Endothelial cell of umbilical vein (primary cell): Measurements from ENCODE around the gene EMX1. TPM values are rescaled to one million over a fixed set of nuclear protein-coding genes. Genes with fewer than 3 reads are reported as not detected.

Experiments used
- BruUV-seq: library from RNA; stranded (reverse); fragments of 400-500 nt; replicated peaks from 2 replicates; lab custom pipeline; 2021; lab: Mats Ljungman, UMichigan
- CTCF ChIA-PET: fragments of 300-600, 350-600 bp; sonication (Branson Sonifier 250); formaldehyde crosslinking; loops from one replicate; lab custom pipeline; 2021; ENCODE audit warnings: antibody characterized with exemption, inconsistent platforms; lab: Charles Lee
- POLR2A ChIA-PET: fragments of 300-600, 350-600 bp; sonication (Branson Sonifier 250); formaldehyde crosslinking; loops from one replicate; lab custom pipeline; 2021; ENCODE audit warnings: antibody characterized with exemption, inconsistent platforms; lab: Charles Lee
- DNase-seq: peaks from one replicate; pipeline ENCODE4 v3.0.0-alpha.2; 2011; ENCODE audit warnings: low read depth, low spot score
- FAIRE-seq: peaks from 2 replicates; lab custom pipeline; 2011; peaks lifted over from hg19 to GRCh38; lab: Jason Lieb, UNC
- H2AFZ ChIP-seq: 2 replicates; pipeline ENCODE4 v1.6.0; 2012; ENCODE audit warnings: low read depth, low read length, control low read depth, inconsistent platforms
- H3K27ac ChIP-seq: 2 replicates; pipeline ENCODE4 v1.5.1; 2011; ENCODE audit warnings: low read depth, mild to moderate bottlenecking, control low read depth, low read length, moderate library complexity; ENCODE audit not compliant: insufficient read depth
- H3K27me3 ChIP-seq, 2 experiments: 2 replicates each; pipeline versions ENCODE4 v1.6.0 to v1.6.1; 2011; ENCODE audit warnings: low read length in 2 of 2, mixed read lengths in 1 of 2; ENCODE audit not compliant: control insufficient read depth in 2 of 2, insufficient read depth in 2 of 2
- H3K36me3 ChIP-seq, 2 experiments: 2 replicates in 1 of 2; 3 replicates in 1 of 2; pipeline ENCODE4 v1.5.1; 2011; ENCODE audit warnings: low read length in 2 of 2, mild to moderate bottlenecking in 1 of 2, moderate library complexity in 1 of 2; ENCODE audit not compliant: control insufficient read depth in 2 of 2, insufficient read depth in 2 of 2; ENCODE audit errors: extremely low read depth in 1 of 2
- H3K4me1 ChIP-seq: 3 replicates; pipeline ENCODE4 v1.5.1; 2011; ENCODE audit warnings: mild to moderate bottlenecking, low read length; ENCODE audit not compliant: control insufficient read depth, insufficient read depth; ENCODE audit errors: extremely low read depth
- H3K4me2 ChIP-seq: 2 replicates; pipeline ENCODE4 v1.6.1; 2011; ENCODE audit warnings: low read length, control low read depth, mixed read lengths; ENCODE audit not compliant: insufficient read depth
- H3K4me3 ChIP-seq, 3 experiments: fragments of 200-600 bp in 1 of 3; sonication (generic), shearing (Covaris generic) in 1 of 3; replicated peaks in 1 of 3; 2 replicates each; pipeline ENCODE4 v1.5.1; 2011 to 2016; ENCODE audit warnings: control low read depth in 3 of 3, low read length in 3 of 3, mild to moderate bottlenecking in 2 of 3, inconsistent platforms in 1 of 3, low read depth in 1 of 3, moderate library complexity in 1 of 3; ENCODE audit not compliant: insufficient read depth in 1 of 3
- H3K79me2 ChIP-seq: 2 replicates; pipeline ENCODE4 v1.6.0; 2012; ENCODE audit warnings: low read length, inconsistent platforms; ENCODE audit not compliant: control insufficient read depth, insufficient read depth
- H3K9ac ChIP-seq: replicated peaks from 2 replicates; pipeline ENCODE3; 2011; ENCODE audit warnings: low read length, control low read depth; ENCODE audit not compliant: insufficient read depth; ENCODE audit errors: extremely low read depth
- H3K9me1 ChIP-seq: replicated peaks from 3 replicates; pipeline ENCODE4 v1.6.0; 2011; ENCODE audit warnings: mild to moderate bottlenecking, low read length; ENCODE audit not compliant: control insufficient read depth, insufficient read depth; ENCODE audit errors: extremely low read depth
- H3K9me3 ChIP-seq: replicated peaks from 2 replicates; pipeline ENCODE4 v1.5.1; 2012; ENCODE audit warnings: low read length, inconsistent platforms; ENCODE audit not compliant: control insufficient read depth, insufficient read depth
- H4K20me1 ChIP-seq: replicated peaks from 2 replicates; pipeline ENCODE3; 2011; ENCODE audit warnings: mild to moderate bottlenecking, low read length; ENCODE audit not compliant: control insufficient read depth, insufficient read depth; ENCODE audit errors: extremely low read depth
- EZH2 ChIP-seq: IDR thresholded peaks from 2 replicates; pipeline ENCODE4 v1.6.1; 2012; ENCODE audit warnings: borderline replicate concordance, low read depth, mild to moderate bottlenecking, moderate library complexity, low read length, inconsistent platforms; ENCODE audit not compliant: severe bottlenecking
- GATA2 ChIP-seq: IDR thresholded peaks from 2 replicates; pipeline ENCODE4 v1.7.0; 2011; ENCODE audit warnings: low read depth, mild to moderate bottlenecking, moderate library complexity, mixed read lengths, low read length; ENCODE audit not compliant: insufficient read length, insufficient read depth
- MAX ChIP-seq: IDR thresholded peaks from 2 replicates; pipeline ENCODE4 v1.6.1; 2011; ENCODE audit not compliant: insufficient read depth, insufficient read length
- POLR2A ChIP-seq: IDR thresholded peaks from 2 replicates; pipeline ENCODE4 v1.6.1; 2012; ENCODE audit warnings: low read depth, mild to moderate bottlenecking, control low read depth, low read length
- POLR2AphosphoS5 ChIP-seq: IDR thresholded peaks from 2 replicates; pipeline ENCODE4 v1.6.1; 2012; ENCODE audit warnings: low read depth, mild to moderate bottlenecking, control low read depth, low read length, moderate library complexity; ENCODE audit not compliant: insufficient read depth
- dilution Hi-C: fragments of 300-500 bp; cut with MboI; formaldehyde crosslinking; loops from one replicate; pipeline ENCODE4 v1.15.0; 2019; ENCODE audit warnings: low sequenced_read_pairs; ENCODE audit not compliant: extremely low pct_ligation_motif_present
- intact Hi-C: fragments of 100-400 bp; cut with micrococcal nuclease; formaldehyde crosslinking; loops from one replicate; pipeline ENCODE4 v1.10.0; 2022
- polyA plus RNA-seq, 4 experiments: library from polyadenylated mRNA; depleted of rRNA in 3 of 4; stranded (reverse) in 3 of 4; unstranded in 1 of 4; fragments of >200 nt; gene quantifications; 2 replicates each; pipeline versions ENCODE4 v1.2.1 to v1.2.3, GENCODE V29; 2011 to 2012; ENCODE audit warnings: missing spikeins in 1 of 4
- total RNA-seq: library from RNA; stranded (reverse); gene quantifications from 2 replicates; pipeline ENCODE4 v1.2.3, GENCODE V29; 2021
- TF ChIP-seq, protein P1 (sequence below), 2 donors: IDR thresholded peaks; 1 replicate in 1 of 2; 2 replicates in 1 of 2; pipeline ENCODE4 v1.5.1; 2011; ENCODE audit warnings: low read length in 2 of 2, mild to moderate bottlenecking in 2 of 2, moderate library complexity in 2 of 2, control low read depth in 1 of 2, inconsistent platforms in 1 of 2, low read depth in 1 of 2; ENCODE audit not compliant: insufficient read depth in 1 of 2; ENCODE audit errors: extremely low read depth in 1 of 2

EMX1 gene
- total and polyA plus RNA-seq, 2 donors (not counting 3 experiments of a cell fraction or from before 2014, with no cell fraction given), result not detected

DNA sequence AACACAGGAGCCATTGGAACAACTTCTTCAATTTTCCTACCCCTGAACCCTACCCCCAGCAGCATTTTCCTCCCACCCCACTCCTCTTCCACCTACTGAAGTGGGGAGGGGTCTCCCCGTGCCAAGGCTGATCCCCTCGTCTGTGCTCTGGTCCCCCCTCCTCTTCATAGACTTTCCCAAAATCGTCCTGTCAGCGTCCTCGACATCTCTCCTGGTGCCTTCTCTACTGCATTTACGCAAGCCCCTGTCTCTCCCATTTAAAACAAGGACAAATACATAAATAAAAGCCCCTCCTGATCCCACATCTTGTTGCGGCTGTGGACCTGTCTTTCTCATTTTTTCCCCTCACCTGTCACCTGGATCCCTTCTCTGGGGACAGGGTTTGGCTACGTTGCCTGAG, 42.2 kb downstream of the EMX1 start:
- ChIA-PET POLR2A (no interaction called here), CTCF (interaction anchor here (0.7 to 2.8 kb wide), 2 partner anchors 14 kb away, joined by 4 to 9 read pairs; no protein-coding TSS in a partner anchor)
- no peaks in the 10 kb centered on the region for H3K27me3 ChIP-seq
- H3K9me3 ChIP-seq, result no peaks in the 10 kb centered on the region
- no peaks in the 10 kb centered on the region for H3K9me1 ChIP-seq
- no peak overlapping the region for H3K4me2 ChIP-seq
- H4K20me1 ChIP-seq, result no peaks in the 10 kb centered on the region
- DNase-seq (no peak), FAIRE-seq (no peak)
- H3K4me3 ChIP-seq, result no peak overlapping the region
- TF ChIP-seq POLR2A (no peak), GATA2 (no peak), EZH2 (no peak), MAX (no peak), POLR2AphosphoS5 (no peak)
- TF ChIP-seq, protein P1, sequence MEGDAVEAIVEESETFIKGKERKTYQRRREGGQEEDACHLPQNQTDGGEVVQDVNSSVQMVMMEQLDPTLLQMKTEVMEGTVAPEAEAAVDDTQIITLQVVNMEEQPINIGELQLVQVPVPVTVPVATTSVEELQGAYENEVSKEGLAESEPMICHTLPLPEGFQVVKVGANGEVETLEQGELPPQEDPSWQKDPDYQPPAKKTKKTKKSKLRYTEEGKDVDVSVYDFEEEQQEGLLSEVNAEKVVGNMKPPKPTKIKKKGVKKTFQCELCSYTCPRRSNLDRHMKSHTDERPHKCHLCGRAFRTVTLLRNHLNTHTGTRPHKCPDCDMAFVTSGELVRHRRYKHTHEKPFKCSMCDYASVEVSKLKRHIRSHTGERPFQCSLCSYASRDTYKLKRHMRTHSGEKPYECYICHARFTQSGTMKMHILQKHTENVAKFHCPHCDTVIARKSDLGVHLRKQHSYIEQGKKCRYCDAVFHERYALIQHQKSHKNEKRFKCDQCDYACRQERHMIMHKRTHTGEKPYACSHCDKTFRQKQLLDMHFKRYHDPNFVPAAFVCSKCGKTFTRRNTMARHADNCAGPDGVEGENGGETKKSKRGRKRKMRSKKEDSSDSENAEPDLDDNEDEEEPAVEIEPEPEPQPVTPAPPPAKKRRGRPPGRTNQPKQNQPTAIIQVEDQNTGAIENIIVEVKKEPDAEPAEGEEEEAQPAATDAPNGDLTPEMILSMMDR (IDR thresholded peaks at IDR 0.05; ENCODE audit: extremely low read depth in 1 of 2, insufficient read depth in 1 of 2, low read depth in 1 of 2, low read length in 2 of 2), result no peak
- H3K27ac ChIP-seq, result no peak overlapping the region
- BruUV-seq, result no TSS peak
- no peaks in the 10 kb centered on the region for H3K36me3 ChIP-seq
- H3K79me2 ChIP-seq, result no peaks in the 10 kb centered on the region
- dilution Hi-C loops (no loop called here), intact Hi-C loops (no loop called here)
- no peak overlapping the region for H3K9ac ChIP-seq
- no peaks in the 10 kb centered on the region for H3K4me1 ChIP-seq
- no peak overlapping the region for H2AFZ ChIP-seq
